Kidney (tissue), 14 donors: ENCODE data around the gene PPP1R12B. TPM values are rescaled to one million over a fixed set of nuclear protein-coding genes. Genes with fewer than 3 reads are reported as not detected.
A peak's percentile ranks its signal among the peaks of the same experiment; 100 is the strongest.

Experiments used
- DNase-seq, 5 donors: peaks; one replicate each; pipeline ENCODE4 v3.0.0-alpha.2; 2013 to 2020
- FAIRE-seq: peaks from 2 replicates; lab custom pipeline; 2012; peaks lifted over from hg19 to GRCh38; lab: Jason Lieb, UNC
- H3K27ac ChIP-seq, 2 donors: one replicate each; pipeline ENCODE4 v1.7.0; 2013; ENCODE audit warnings: low read depth in 2 of 2, low read length in 2 of 2, inconsistent platforms in 1 of 2
- H3K27me3 ChIP-seq: one replicate; pipeline ENCODE4 v1.7.1; 2013; ENCODE audit warnings: low read length, inconsistent platforms; ENCODE audit not compliant: control insufficient read depth, insufficient read depth
- H3K36me3 ChIP-seq, 3 donors: one replicate each; pipeline versions ENCODE4 v1.7.0 to v1.7.1; 2013; ENCODE audit warnings: low read length in 3 of 3, control low read depth in 1 of 3, inconsistent platforms in 1 of 3; ENCODE audit not compliant: insufficient read depth in 3 of 3, control insufficient read depth in 2 of 3
- H3K4me1 ChIP-seq, 3 donors: one replicate each; pipeline versions ENCODE4 v1.7.0 to v1.7.1; 2013; ENCODE audit warnings: low read length in 3 of 3, inconsistent platforms in 1 of 3, low read depth in 1 of 3; ENCODE audit not compliant: control insufficient read depth in 2 of 3, insufficient read depth in 2 of 3
- H3K4me3 ChIP-seq, 3 donors: one replicate each; pipeline versions ENCODE4 v1.7.0 to v1.8.1; 2013; ENCODE audit warnings: low read length in 3 of 3, control low read depth in 1 of 3, inconsistent platforms in 1 of 3
- H3K9ac ChIP-seq, 3 donors: one replicate each; pipeline versions ENCODE4 v1.7.0 to v1.7.1; 2013; ENCODE audit warnings: low read length in 3 of 3, control low read depth in 1 of 3, inconsistent platforms in 1 of 3
- H3K9me3 ChIP-seq, 3 donors: one replicate each; pipeline versions ENCODE4 v1.7.0 to v1.7.1; 2013; ENCODE audit warnings: low read length in 3 of 3, control low read depth in 1 of 3, inconsistent platforms in 1 of 3; ENCODE audit not compliant: control insufficient read depth in 2 of 3, insufficient read depth in 1 of 3
- CTCF ChIP-seq: IDR thresholded peaks from 3 replicates; pipeline ENCODE4 v1.5.1; 2012; ENCODE audit warnings: mild to moderate bottlenecking, moderate library complexity, borderline replicate concordance; ENCODE audit not compliant: insufficient read depth; ENCODE audit errors: extremely low read depth
- intact Hi-C: fragments of 100-400 bp; cut with DNase I; formaldehyde crosslinking; loops from one replicate; pipeline ENCODE4 v1.11.1; 2022
- polyA plus RNA-seq: library from polyadenylated mRNA; stranded (reverse); fragments of 350-450 nt; fragmentation: Illumina TruSeq; extraction: RNeasy Lipid Tissue Mini Kit (QIAGEN cat#74804); gene quantifications from one replicate; pipeline ENCODE4 v1.2.3, GENCODE V29; 2014; ENCODE audit warnings: low read depth, low replicate concordance; ENCODE audit not compliant: insufficient read depth
- total RNA-seq: library from RNA; stranded (reverse); fragmentation: NEBNext Ultra II Directional; extraction: Animal tissue kit (Norgen Biotek cat#: 25700); gene quantifications from one replicate; pipeline ENCODE4 v1.2.1, GENCODE V29; 2021
- donor health status: control.
- donor health status: control.
- donor health status: control.
- donor health status: control.
- donor health status: control.
- donor health status: DM: yes; HTN: yes; CAD: no.
- donor health status: Normal renal cell carcinoma (clear cell type).

Gene PPP1R12B
- total and polyA plus RNA-seq, 2 donors from 2014 or later = 5.7 to 40.0 TPM

DNA sequence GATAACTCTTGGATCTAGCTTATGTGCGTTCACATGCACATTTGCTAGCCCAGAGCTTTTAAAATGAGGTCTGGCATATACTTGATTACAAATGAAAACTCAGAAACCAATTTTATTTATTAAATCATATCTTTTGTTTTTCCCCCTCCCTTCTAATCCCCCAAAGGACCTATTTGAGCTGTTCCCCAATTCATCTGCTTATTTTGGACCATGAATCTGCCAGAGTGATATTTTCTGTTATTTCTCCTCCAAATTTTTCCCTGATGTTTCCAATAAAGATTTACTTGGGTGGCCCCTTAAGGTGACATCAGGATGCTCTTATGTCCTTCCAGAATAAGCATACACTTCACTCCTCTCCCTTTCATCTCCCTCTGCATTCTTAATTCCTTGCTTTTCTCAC, 238.4 kb downstream of the PPP1R12B start:
- Histone ChIP-seq H3K9me3 (no peaks in the 10 kb centered on the region), H3K9ac (no peak overlapping the region), H3K4me3 (no peak overlapping the region), H3K36me3 (peaks cover 0 to 6% (median 0%) of the 10 kb centered on the region in 3 donors), H3K27ac (no peak overlapping the region), H3K27me3 (no peaks in the 10 kb centered on the region), H3K4me1 (peaks cover 8 to 22% (median 16%) of the 10 kb centered on the region in 3 donors)
- DNase-seq (no peak), FAIRE-seq (no peak)
- intact Hi-C loops = no loop called here
- TF ChIP-seq CTCF = no peak

DNA sequence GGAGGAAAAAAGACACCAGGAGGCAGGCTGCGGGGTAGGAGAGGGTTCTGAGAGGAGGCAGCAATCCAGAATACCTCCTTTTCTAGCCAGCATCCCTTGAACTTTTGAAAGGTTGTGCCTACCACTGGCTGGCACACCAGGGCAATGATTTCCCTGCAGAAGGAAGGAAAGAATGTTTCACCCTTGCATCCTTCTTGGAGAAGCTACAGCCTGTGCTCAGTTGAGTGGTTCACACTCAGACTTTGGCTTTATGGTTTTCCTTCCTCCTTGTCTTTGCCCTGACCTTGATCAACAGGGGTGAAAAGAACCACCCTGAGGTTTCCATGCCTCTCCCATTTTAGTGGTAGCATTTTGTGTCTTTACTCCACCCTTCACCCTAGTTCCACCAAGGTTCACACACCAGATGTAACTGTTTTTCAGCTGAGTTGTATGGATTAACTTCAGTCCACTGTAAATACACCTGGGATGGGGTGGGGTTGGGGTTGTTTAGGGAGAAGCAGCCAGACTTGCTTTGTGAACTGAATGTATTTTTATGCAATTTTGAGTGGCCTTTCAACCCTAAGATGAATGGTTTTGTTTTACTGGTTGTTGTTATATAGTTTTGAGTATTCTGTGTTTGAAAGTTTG, 239.5 kb downstream of the PPP1R12B start:
- no peak overlapping the region for H3K4me3 ChIP-seq
- no peaks in the 10 kb centered on the region for H3K27me3 ChIP-seq
- H3K36me3 ChIP-seq = peaks cover 0 to 6% (median 0%) of the 10 kb centered on the region in 3 donors
- TF ChIP-seq CTCF = no peak
- FAIRE-seq (no peak), DNase-seq (no peak)
- H3K9me3 ChIP-seq = no peaks in the 10 kb centered on the region
- no peak overlapping the region for H3K9ac ChIP-seq
- peaks cover 8 to 22% (median 16%) of the 10 kb centered on the region in 3 donors for H3K4me1 ChIP-seq
- peak overlapping the region; percentile 44 to 81 for H3K27ac ChIP-seq
- intact Hi-C loops = no loop called here

DNA sequence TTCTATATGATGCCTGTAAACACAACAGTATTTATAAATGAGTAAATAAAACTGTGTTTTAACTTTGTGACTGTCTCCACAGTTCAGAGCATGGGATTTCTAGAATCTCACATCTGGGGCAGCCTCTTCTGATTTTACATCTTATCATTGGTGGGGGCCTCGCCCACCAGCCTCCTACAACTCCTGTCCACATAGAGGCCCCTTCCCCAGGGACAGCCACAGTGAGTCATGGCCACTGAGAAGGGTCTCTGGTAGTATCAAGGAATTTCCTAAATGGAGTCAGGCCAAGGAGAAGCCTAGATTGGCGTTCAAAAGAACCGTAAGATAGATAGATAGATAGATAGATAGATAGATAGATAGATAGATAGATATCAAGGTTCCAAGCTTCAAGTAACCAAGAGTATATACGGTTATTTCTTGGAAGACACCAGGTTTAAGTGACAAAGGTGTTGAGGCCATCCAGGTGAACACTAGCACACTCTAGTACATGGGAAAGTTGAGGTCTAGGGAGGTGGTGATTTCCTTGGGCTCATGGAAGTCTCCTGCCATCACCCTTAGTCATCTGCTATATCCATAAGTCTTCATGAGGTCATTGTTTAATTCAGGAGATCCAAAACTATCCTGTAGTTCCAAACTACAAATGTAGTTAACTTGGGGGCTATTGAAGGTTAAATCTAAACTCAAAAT, 240.1 kb downstream of the PPP1R12B start:
- Histone ChIP-seq H3K9me3 (no peaks in the 10 kb centered on the region), H3K4me3 (no peak overlapping the region), H3K9ac (no peak overlapping the region), H3K27ac (peak overlapping the region; percentile 45 to 81), H3K27me3 (no peaks in the 10 kb centered on the region), H3K36me3 (no peaks in the 10 kb centered on the region), H3K4me1 (peaks cover 8 to 22% (median 16%) of the 10 kb centered on the region in 3 donors)
- intact Hi-C loops = no loop called here
- DNase-seq (no peak), FAIRE-seq (no peak)
- TF ChIP-seq CTCF = no peak
